SK-N-MC (cell line): ENCODE measurements around the gene ONECUT3.

Experiments used
- DNase-seq: peaks from one replicate; pipeline ENCODE4 v3.0.0-alpha.2; 2011; ENCODE audit warnings: low read depth, low spot score
- H3K27ac ChIP-seq: fragments of 200-600 bp; sonication (generic); 2 replicates; pipeline ENCODE4 v1.5.1; 2016; ENCODE audit warnings: mixed run types
- H3K36me3 ChIP-seq: fragments of 200-600 bp; sonication (generic); 2 replicates; pipeline ENCODE4 v1.6.1; 2017; ENCODE audit warnings: antibody characterized with exemption, low read length, mixed read lengths; ENCODE audit not compliant: insufficient read depth
- H3K4me3 ChIP-seq: fragments of 200-600 bp; sonication (generic); 2 replicates; pipeline ENCODE4 v1.5.1; 2016
- H3K9ac ChIP-seq: fragments of 200-600 bp; sonication (generic); 2 replicates; pipeline ENCODE4 v1.8.0; 2017; ENCODE audit warnings: mixed run types, mixed read lengths; ENCODE audit not compliant: insufficient read length
- H3K9me3 ChIP-seq: fragments of 200-600 bp; sonication (generic); 2 replicates; pipeline ENCODE4 v1.6.1; 2017; ENCODE audit warnings: low read depth, mild to moderate bottlenecking, antibody characterized with exemption, low read length, moderate library complexity, mixed read lengths
- EZH2 ChIP-seq: fragments of 200-600 bp; sonication (generic); IDR thresholded peaks from one replicate; pipeline ENCODE4 v1.6.1; 2017; ENCODE audit warnings: antibody characterized with exemption
- FOXP2 ChIP-seq: optimal IDR thresholded peaks from 2 replicates; pipeline ENCODE3; 2011; ENCODE audit warnings: mild to moderate bottlenecking, moderate library complexity; ENCODE audit not compliant: insufficient read depth; ENCODE audit errors: extremely low read length, control extremely low read depth
- POLR2AphosphoS5 ChIP-seq: IDR thresholded peaks from 2 replicates; pipeline ENCODE4 v1.6.1; 2012; ENCODE audit warnings: mild to moderate bottlenecking, low read depth, low read length, borderline replicate concordance

Gene ONECUT3

GRCh38 chr19:1765232-1765903 lies 12.1 kb downstream of the ONECUT3 start:
- Histone ChIP-seq H3K4me3 (no peak overlapping the region), H3K27ac (no peak overlapping the region), H3K9ac (no peak overlapping the region), H3K9me3 (no peaks in the 10 kb centered on the region), H3K36me3 (no peaks in the 10 kb centered on the region)
- no peak for TF ChIP-seq EZH2
- TF ChIP-seq POLR2AphosphoS5: no peak
- no peak for TF ChIP-seq FOXP2
- DNase-seq: no peak

GRCh38 chr19:1765904-1766799 lies 12.8 kb downstream of the ONECUT3 start:
- Histone ChIP-seq H3K9ac (no peak overlapping the region), H3K4me3 (no peak overlapping the region)

GRCh38 chr19:1766800-1767352 lies 13.6 kb downstream of the ONECUT3 start:
- no peak for DNase-seq
- Histone ChIP-seq H3K9ac (no peak overlapping the region), H3K4me3 (no peak overlapping the region)

More at GRCh38 chr19:1765904-1766799, 12.8 kb downstream of the ONECUT3 start:
- DNase-seq: no peak
- Histone ChIP-seq H3K9me3 (peaks cover 3% of the 10 kb centered on the region; the same call in 1 of the 2 replicates), H3K27ac (no peak overlapping the region), H3K36me3 (no peaks in the 10 kb centered on the region)
- TF ChIP-seq POLR2AphosphoS5 (no peak), EZH2 (no peak), FOXP2 (no peak)

GRCh38 chr19:1767464-1767933 lies 14.2 kb downstream of the ONECUT3 start:
- no peak for DNase-seq

More at GRCh38 chr19:1766800-1767352, 13.6 kb downstream of the ONECUT3 start:
- Histone ChIP-seq H3K36me3 (no peaks in the 10 kb centered on the region), H3K9me3 (peaks cover 8% of the 10 kb centered on the region), H3K27ac (no peak overlapping the region)
- no peak for TF ChIP-seq POLR2AphosphoS5
- TF ChIP-seq EZH2: no peak
- no peak for TF ChIP-seq FOXP2

GRCh38 chr19:1768248-1768647 lies 14.9 kb downstream of the ONECUT3 start:
- Histone ChIP-seq H3K27ac (no peak overlapping the region), H3K9ac (no peak overlapping the region), H3K36me3 (no peaks in the 10 kb centered on the region), H3K4me3 (no peak overlapping the region), H3K9me3 (peaks cover 8% of the 10 kb centered on the region)
- DNase-seq: no peak
- no peak for TF ChIP-seq EZH2

More at GRCh38 chr19:1767464-1767933, 14.2 kb downstream of the ONECUT3 start:
- Histone ChIP-seq H3K9ac (no peak overlapping the region), H3K27ac (no peak overlapping the region), H3K36me3 (no peaks in the 10 kb centered on the region), H3K9me3 (peaks cover 8% of the 10 kb centered on the region), H3K4me3 (no peak overlapping the region)
- TF ChIP-seq FOXP2: no peak
- no peak for TF ChIP-seq POLR2AphosphoS5
- TF ChIP-seq EZH2: no peak

GRCh38 chr19:1768918-1769644 lies 15.8 kb downstream of the ONECUT3 start:
- no peak for DNase-seq
- H3K9ac ChIP-seq: no peak overlapping the region
- no peak overlapping the region for H3K27ac ChIP-seq
- H3K36me3 ChIP-seq: no peaks in the 10 kb centered on the region
- TF ChIP-seq EZH2 (no peak), POLR2AphosphoS5 (no peak)
- H3K9me3 ChIP-seq: peaks cover 8% of the 10 kb centered on the region
- no peak overlapping the region for H3K4me3 ChIP-seq

- no peak for TF ChIP-seq EZH2
- Histone ChIP-seq H3K4me3 (no peak overlapping the region), H3K9me3 (peaks cover 8% of the 10 kb centered on the region), H3K9ac (no peak overlapping the region), H3K36me3 (no peaks in the 10 kb centered on the region), H3K27ac (no peak overlapping the region)
- no peak for DNase-seq
These were observed 16.3 kb downstream of the ONECUT3 start for GRCh38 chr19:1769645-1769985.
